Osteocyte (in vitro differentiated cells): ENCODE data around the gene CSH2. TPM values are rescaled to one million over a fixed set of nuclear protein-coding genes. Genes with fewer than 3 reads are reported as not detected.

Experiments
- DNase-seq: peaks from one replicate; pipeline ENCODE4 v3.0.0; 2021; ENCODE audit warnings: mixed read lengths; ENCODE audit not compliant: unreplicated experiment; ENCODE audit errors: extremely low spot score
- H3K27ac Mint-ChIP-seq: one replicate; pipeline ENCODE4 v1.8.0; 2021; ENCODE audit warnings: mild to moderate bottlenecking, mixed read lengths; ENCODE audit not compliant: unreplicated experiment
- H3K27me3 Mint-ChIP-seq: one replicate; pipeline ENCODE4 v1.8.0; 2021; ENCODE audit warnings: mixed read lengths; ENCODE audit not compliant: unreplicated experiment
- H3K36me3 Mint-ChIP-seq: one replicate; pipeline ENCODE4 v1.8.0; 2021; ENCODE audit warnings: mixed read lengths; ENCODE audit not compliant: unreplicated experiment
- H3K4me1 Mint-ChIP-seq: one replicate; pipeline ENCODE4 v1.8.0; 2021; ENCODE audit warnings: mixed read lengths; ENCODE audit not compliant: unreplicated experiment
- H3K4me3 Mint-ChIP-seq: one replicate; pipeline ENCODE4 v1.8.0; 2021; ENCODE audit warnings: mild to moderate bottlenecking, moderate library complexity, mixed read lengths; ENCODE audit not compliant: unreplicated experiment
- H3K9me3 Mint-ChIP-seq: one replicate; pipeline ENCODE4 v1.8.0; 2021; ENCODE audit warnings: mixed read lengths; ENCODE audit not compliant: unreplicated experiment
- total RNA-seq: library from RNA; stranded (reverse); gene quantifications from 2 replicates; pipeline ENCODE4 v1.2.1, GENCODE V29; 2021
- TF ChIP-seq, protein P1 (sequence below): fragments of 200-600 bp; sonication (generic); IDR thresholded peaks from 2 replicates; pipeline ENCODE4 v1.5.0; 2021; ENCODE audit warnings: antibody characterized with exemption, mild to moderate bottlenecking, moderate library complexity

Gene CSH2
- total RNA-seq, 1 donor from 2014 or later: not detected

- peaks cover 9% of the 10 kb centered on the region for H3K36me3 Mint-ChIP-seq
Measured at GRCh38 chr17:63840591-63841349, 32.7 kb downstream of the CSH2 start.

GRCh38 chr17:63838631-63839171, 34.8 kb downstream of the CSH2 start:
- Mint-ChIP-seq H3K27me3 (no peaks in the 10 kb centered on the region), H3K4me1 (peaks cover 35% of the 10 kb centered on the region), H3K27ac (peak overlapping the region; percentile 27), H3K4me3 (no peak overlapping the region), H3K9me3 (no peaks in the 10 kb centered on the region), H3K36me3 (peaks cover 21% of the 10 kb centered on the region)
- TF ChIP-seq, protein P1, sequence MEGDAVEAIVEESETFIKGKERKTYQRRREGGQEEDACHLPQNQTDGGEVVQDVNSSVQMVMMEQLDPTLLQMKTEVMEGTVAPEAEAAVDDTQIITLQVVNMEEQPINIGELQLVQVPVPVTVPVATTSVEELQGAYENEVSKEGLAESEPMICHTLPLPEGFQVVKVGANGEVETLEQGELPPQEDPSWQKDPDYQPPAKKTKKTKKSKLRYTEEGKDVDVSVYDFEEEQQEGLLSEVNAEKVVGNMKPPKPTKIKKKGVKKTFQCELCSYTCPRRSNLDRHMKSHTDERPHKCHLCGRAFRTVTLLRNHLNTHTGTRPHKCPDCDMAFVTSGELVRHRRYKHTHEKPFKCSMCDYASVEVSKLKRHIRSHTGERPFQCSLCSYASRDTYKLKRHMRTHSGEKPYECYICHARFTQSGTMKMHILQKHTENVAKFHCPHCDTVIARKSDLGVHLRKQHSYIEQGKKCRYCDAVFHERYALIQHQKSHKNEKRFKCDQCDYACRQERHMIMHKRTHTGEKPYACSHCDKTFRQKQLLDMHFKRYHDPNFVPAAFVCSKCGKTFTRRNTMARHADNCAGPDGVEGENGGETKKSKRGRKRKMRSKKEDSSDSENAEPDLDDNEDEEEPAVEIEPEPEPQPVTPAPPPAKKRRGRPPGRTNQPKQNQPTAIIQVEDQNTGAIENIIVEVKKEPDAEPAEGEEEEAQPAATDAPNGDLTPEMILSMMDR: no peak
- DNase-seq: no peak

More at GRCh38 chr17:63840591-63841349, 32.7 kb downstream of the CSH2 start:
- Mint-ChIP-seq H3K4me3 (peak overlapping the region; percentile 97), H3K27ac (peak overlapping the region; percentile 93), H3K9me3 (no peaks in the 10 kb centered on the region), H3K27me3 (no peaks in the 10 kb centered on the region), H3K4me1 (peaks cover 41% of the 10 kb centered on the region)
- TF ChIP-seq, protein P1: no peak
- DNase-seq: no peak

- Mint-ChIP-seq H3K27me3 (no peaks in the 10 kb centered on the region), H3K9me3 (no peaks in the 10 kb centered on the region), H3K4me1 (peaks cover 29% of the 10 kb centered on the region), H3K27ac (no peak overlapping the region), H3K4me3 (no peak overlapping the region), H3K36me3 (peaks cover 26% of the 10 kb centered on the region)
- no peak for DNase-seq
- TF ChIP-seq, protein P1: no peak
Measured at GRCh38 chr17:63837962-63838600, 35.4 kb downstream of the CSH2 start.

DNA sequence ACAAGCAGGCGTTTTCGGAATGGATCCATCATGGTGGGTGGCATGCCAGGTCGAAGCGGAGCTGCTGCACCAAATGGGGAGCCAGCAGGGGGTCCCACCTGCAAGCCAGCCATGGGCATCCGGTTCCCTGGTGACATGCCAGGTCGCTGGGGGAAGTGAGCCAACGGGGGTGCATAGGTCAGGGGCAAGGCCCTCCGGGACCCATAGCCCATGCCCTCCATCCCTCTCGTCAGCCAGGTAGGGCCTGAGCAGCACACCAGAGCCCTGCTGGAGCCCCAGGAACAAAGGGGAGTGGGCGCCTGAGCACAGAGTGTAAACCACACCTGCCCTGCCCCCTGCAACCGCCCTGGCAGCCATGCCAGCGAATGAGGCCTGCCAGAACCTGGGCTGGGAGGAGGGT, 36.0 kb downstream of the CSH2 start:
- no peak overlapping the region for H3K27ac Mint-ChIP-seq
- H3K4me1 Mint-ChIP-seq: peaks cover 29% of the 10 kb centered on the region
- no peaks in the 10 kb centered on the region for H3K27me3 Mint-ChIP-seq
- TF ChIP-seq, protein P1: no peak
- H3K4me3 Mint-ChIP-seq: no peak overlapping the region
- no peak for DNase-seq
- no peaks in the 10 kb centered on the region for H3K9me3 Mint-ChIP-seq
- peaks cover 27% of the 10 kb centered on the region for H3K36me3 Mint-ChIP-seq

GRCh38 chr17:63836811-63837210, 36.7 kb downstream of the CSH2 start:
- Mint-ChIP-seq H3K27me3 (no peaks in the 10 kb centered on the region), H3K9me3 (no peaks in the 10 kb centered on the region), H3K4me3 (no peak overlapping the region), H3K4me1 (peaks cover 29% of the 10 kb centered on the region), H3K27ac (no peak overlapping the region), H3K36me3 (peaks cover 32% of the 10 kb centered on the region)
- TF ChIP-seq, protein P1: no peak
- DNase-seq: no peak
